Loucy (cell line): Measurements from ENCODE around the gene SKI.

Experiments
- H2AFZ ChIP-seq: fragments of 200-600 bp; sonication (generic); 2 replicates; pipeline ENCODE4 v1.6.0; 2016; ENCODE audit warnings: antibody characterized with exemption, mild to moderate bottlenecking, low read length, moderate library complexity
- H3F3A ChIP-seq: fragments of 200-600 bp; 2 replicates; pipeline ENCODE4 v1.6.0; 2016; ENCODE audit warnings: antibody characterized with exemption, low read depth, mild to moderate bottlenecking
- H3K27me3 ChIP-seq: fragments of 200-600 bp; sonication (generic); 2 replicates; pipeline ENCODE4 v1.6.1; 2014; ENCODE audit warnings: low read length, mild to moderate bottlenecking; ENCODE audit not compliant: insufficient read depth, poor library complexity, severe bottlenecking
- H3K36me3 ChIP-seq: fragments of 200-600 bp; sonication (generic); 2 replicates; pipeline ENCODE4 v1.6.1; 2016; ENCODE audit warnings: low read length; ENCODE audit not compliant: insufficient read depth
- H3K4me1 ChIP-seq: fragments of 200-600 bp; sonication (generic); 2 replicates; pipeline ENCODE4 v1.5.1; 2014; ENCODE audit warnings: low read length, mild to moderate bottlenecking; ENCODE audit not compliant: insufficient read depth, poor library complexity, severe bottlenecking
- H3K4me2 ChIP-seq: fragments of 200-600 bp; sonication (generic); 2 replicates; pipeline ENCODE4 v1.6.0; 2014; ENCODE audit warnings: antibody characterized with exemption, low read length, low read depth, mild to moderate bottlenecking; ENCODE audit not compliant: poor library complexity, severe bottlenecking
- H3K4me3 ChIP-seq: fragments of 200-600 bp; sonication (generic); 2 replicates; pipeline ENCODE4 v1.5.1; 2014; ENCODE audit warnings: low read length, mild to moderate bottlenecking, mixed read lengths; ENCODE audit not compliant: poor library complexity, severe bottlenecking
- H3K79me2 ChIP-seq: fragments of 200-600 bp; sonication (generic); 2 replicates; pipeline ENCODE4 v1.6.1; 2014; ENCODE audit warnings: low read length; ENCODE audit not compliant: insufficient read depth
- H3K9ac ChIP-seq: fragments of 200-600 bp; sonication (generic); 2 replicates; pipeline ENCODE4 v1.6.0; 2014; ENCODE audit warnings: mild to moderate bottlenecking, low read depth, low read length, moderate library complexity; ENCODE audit not compliant: poor library complexity, severe bottlenecking
- H3K9me2 ChIP-seq: fragments of 200-600 bp; sonication (generic); replicated peaks from 2 replicates; pipeline ENCODE4 v1.6.1; 2016; ENCODE audit warnings: low read depth, low read length, mixed read lengths
- H3K9me3 ChIP-seq: fragments of 200-600 bp; sonication (generic); 2 replicates; pipeline ENCODE4 v1.6.1; 2014; ENCODE audit warnings: mild to moderate bottlenecking, antibody characterized with exemption, low read length, low read depth; ENCODE audit not compliant: insufficient read depth
- H4K20me1 ChIP-seq: fragments of 200-600 bp; sonication (generic); 2 replicates; pipeline ENCODE4 v1.6.0; 2014; ENCODE audit warnings: antibody characterized with exemption, low read length, mild to moderate bottlenecking; ENCODE audit not compliant: insufficient read depth, poor library complexity, severe bottlenecking
- CTCF ChIP-seq: fragments of 200-600 bp; sonication (generic); conservative IDR thresholded peaks from 2 replicates; pipeline ENCODE4 v1.5.1; 2014; ENCODE audit warnings: mild to moderate bottlenecking, antibody characterized with exemption, low read length
- EZH2phosphoT487 ChIP-seq: fragments of 200-600 bp; IDR thresholded peaks from 2 replicates; pipeline ENCODE4 v1.6.1; 2018; ENCODE audit warnings: antibody characterized with exemption, mild to moderate bottlenecking, moderate library complexity, borderline replicate concordance

Gene SKI

GRCh38 chr1:2304282-2304681, 76.2 kb downstream of the SKI start:
- H4K20me1 ChIP-seq: peaks cover 8% of the 10 kb centered on the region
- H3K36me3 ChIP-seq: peaks cover 53% of the 10 kb centered on the region; the same call in 1 of the 2 replicates
- no peaks in the 10 kb centered on the region for H3K9me2 ChIP-seq
- no peak overlapping the region for H3K4me2 ChIP-seq
- no peak overlapping the region for H2AFZ ChIP-seq
- H3K4me1 ChIP-seq: peaks cover 32% of the 10 kb centered on the region
- no peaks in the 10 kb centered on the region for H3K9me3 ChIP-seq
- no peak overlapping the region for H3K4me3 ChIP-seq
- H3F3A ChIP-seq: peaks cover 15% of the 10 kb centered on the region
- H3K27me3 ChIP-seq: no peaks in the 10 kb centered on the region
- peaks cover 23% of the 10 kb centered on the region; the same call in 1 of the 2 replicates for H3K79me2 ChIP-seq
- no peak for TF ChIP-seq CTCF
- no peak for TF ChIP-seq EZH2phosphoT487
- no peak overlapping the region for H3K9ac ChIP-seq

GRCh38 chr1:2304921-2305681, 77.0 kb downstream of the SKI start:
- Histone ChIP-seq H3K9me2 (no peaks in the 10 kb centered on the region), H3K27me3 (no peaks in the 10 kb centered on the region), H4K20me1 (no peaks in the 10 kb centered on the region), H3K36me3 (peaks cover 53% of the 10 kb centered on the region; the same call in 1 of the 2 replicates), H3F3A (peaks cover 13% of the 10 kb centered on the region), H2AFZ (no peak overlapping the region), H3K79me2 (peaks cover 16% of the 10 kb centered on the region; the same call in 1 of the 2 replicates), H3K9me3 (no peaks in the 10 kb centered on the region), H3K4me2 (no peak overlapping the region), H3K9ac (no peak overlapping the region), H3K4me3 (no peak overlapping the region), H3K4me1 (peaks cover 24% of the 10 kb centered on the region)
- TF ChIP-seq EZH2phosphoT487 (no peak), CTCF (no peak)

- Histone ChIP-seq H3K9me3 (no peaks in the 10 kb centered on the region), H3K36me3 (peaks cover 53% of the 10 kb centered on the region; the same call in 1 of the 2 replicates), H3K79me2 (peaks cover 16% of the 10 kb centered on the region; the same call in 1 of the 2 replicates), H3K4me2 (no peak overlapping the region), H3K4me3 (no peak overlapping the region), H3K27me3 (no peaks in the 10 kb centered on the region), H3K9me2 (no peaks in the 10 kb centered on the region), H3K9ac (no peak overlapping the region), H4K20me1 (no peaks in the 10 kb centered on the region), H2AFZ (no peak overlapping the region), H3F3A (peaks cover 3% of the 10 kb centered on the region; the same call in 1 of the 2 replicates), H3K4me1 (peaks cover 14% of the 10 kb centered on the region)
- TF ChIP-seq CTCF (no peak), EZH2phosphoT487 (no peak)
Observed at GRCh38 chr1:2306151-2306978, 78.2 kb downstream of the SKI start.
